ENCODE data around the gene OPN1SW. TPM values are rescaled to one million over a fixed set of nuclear protein-coding genes. Genes with fewer than 3 reads are reported as not detected.

Gene OPN1SW
- total and polyA plus RNA-seq, 9 of the 15 experiments (the other 6 are each of a cell fraction or from before 2014, with no cell fraction given) = 0.84 to 1.0 TPM; not detected in 7

DNA sequence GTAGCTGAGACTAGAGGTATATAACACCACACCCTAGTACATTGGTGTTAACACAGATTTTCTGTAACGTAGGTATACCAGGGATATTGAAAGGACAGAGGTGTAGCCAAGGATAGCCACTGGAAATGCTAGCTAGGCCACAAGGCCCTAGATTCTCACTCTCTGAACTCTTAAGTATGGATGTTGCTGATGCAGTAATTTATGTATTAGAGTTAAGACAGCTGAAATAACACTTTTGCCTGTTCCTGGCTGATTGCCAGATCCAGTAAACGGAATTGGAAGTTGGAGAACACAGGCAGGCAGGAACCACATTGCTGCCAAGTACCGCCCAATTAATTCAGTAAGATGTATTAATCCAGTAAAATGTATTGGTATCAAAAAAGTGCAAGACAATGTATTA is 34.6 kb downstream of the OPN1SW start:
- Histone ChIP-seq H3K4me2 (ENCODE audit: insufficient read depth, low read length) (peak overlapping the region; percentile 98), H3K36me3 (ENCODE audit: control insufficient read depth, insufficient read depth, low read length) (peaks cover 57% of the 10 kb centered on the region), H3K9me1 (ENCODE audit: control insufficient read depth, insufficient read depth, low read length) (peaks cover 5% of the 10 kb centered on the region), H3K27ac (ENCODE audit: extremely low read depth, low read depth, low read length) (peak overlapping the region; percentile 5; the same call in 2 of the 3 replicates), H3K9ac (ENCODE audit: insufficient read depth in 1 of 2, low read depth in 2 of 2, low read length in 2 of 2) (peak overlapping the region; percentile 65 to 97; a peak in 3 of 4 replicates), H3K79me2 (ENCODE audit: control insufficient read depth, insufficient read depth, low read length) (peaks cover 76% of the 10 kb centered on the region), H3K9me3 (replicated peaks; ENCODE audit: control insufficient read depth, insufficient read depth, low read depth, low read length) (no peaks in the 10 kb centered on the region), H3K27me3 (ENCODE audit: control insufficient read depth in 2 of 2, insufficient read depth in 2 of 2, low read length in 2 of 2) (no peaks in the 10 kb centered on the region), H3K4me1 (replicated peaks in 1 of 2; ENCODE audit: control insufficient read depth in 2 of 2, insufficient read depth in 2 of 2, low read length in 2 of 2) (peaks cover 19 to 51% of the 10 kb centered on the region in 2 experiments), H2AFZ (ENCODE audit: low read depth, low read length) (no peak overlapping the region), H4K20me1 (replicated peaks; ENCODE audit: control insufficient read depth, insufficient read depth, low read length) (peaks cover 64% of the 10 kb centered on the region), H3K4me3 (peak overlapping the region; percentile 86)
- ATAC-seq = no peak
- peak in 1 of 4 experiments; percentile 44 for DNase-seq (ENCODE audit: extremely low read depth in 1 of 4, low spot score in 3 of 4)
- ChIA-PET POLR2A (interaction anchor here (0.6 to 10.5 kb wide), 22 partner anchors 15 to 121 kb away, joined by 3 to 242 read pairs (median 9); partner anchors contain the start of genes ATP6V1F, CCDC136 and OPN1SW), CTCF (ENCODE audit: low intra/inter-chr PET ratio) (no interaction called here)
- FAIRE-seq = no peak
- WGBS (ENCODE audit: insufficient coverage, low coverage, missing lambda C conversion rate) = 18% methylated on average over 3 of the region's 3 CpGs
- no TSS peak for BruUV-seq (replicated peaks)
- in situ Hi-C loops (cut with MboI) = no loop called here
- intact Hi-C loops (cut with micrococcal nuclease) = no loop called here
- no peak for TF ChIP-seq CBFA2T2 (conservative IDR thresholded peaks at IDR 0.05)
- TF ChIP-seq DACH1 (IDR thresholded peaks at IDR 0.05; ENCODE audit: partially characterized antibody) = peak; percentile 39
- TF ChIP-seq, protein P1, sequence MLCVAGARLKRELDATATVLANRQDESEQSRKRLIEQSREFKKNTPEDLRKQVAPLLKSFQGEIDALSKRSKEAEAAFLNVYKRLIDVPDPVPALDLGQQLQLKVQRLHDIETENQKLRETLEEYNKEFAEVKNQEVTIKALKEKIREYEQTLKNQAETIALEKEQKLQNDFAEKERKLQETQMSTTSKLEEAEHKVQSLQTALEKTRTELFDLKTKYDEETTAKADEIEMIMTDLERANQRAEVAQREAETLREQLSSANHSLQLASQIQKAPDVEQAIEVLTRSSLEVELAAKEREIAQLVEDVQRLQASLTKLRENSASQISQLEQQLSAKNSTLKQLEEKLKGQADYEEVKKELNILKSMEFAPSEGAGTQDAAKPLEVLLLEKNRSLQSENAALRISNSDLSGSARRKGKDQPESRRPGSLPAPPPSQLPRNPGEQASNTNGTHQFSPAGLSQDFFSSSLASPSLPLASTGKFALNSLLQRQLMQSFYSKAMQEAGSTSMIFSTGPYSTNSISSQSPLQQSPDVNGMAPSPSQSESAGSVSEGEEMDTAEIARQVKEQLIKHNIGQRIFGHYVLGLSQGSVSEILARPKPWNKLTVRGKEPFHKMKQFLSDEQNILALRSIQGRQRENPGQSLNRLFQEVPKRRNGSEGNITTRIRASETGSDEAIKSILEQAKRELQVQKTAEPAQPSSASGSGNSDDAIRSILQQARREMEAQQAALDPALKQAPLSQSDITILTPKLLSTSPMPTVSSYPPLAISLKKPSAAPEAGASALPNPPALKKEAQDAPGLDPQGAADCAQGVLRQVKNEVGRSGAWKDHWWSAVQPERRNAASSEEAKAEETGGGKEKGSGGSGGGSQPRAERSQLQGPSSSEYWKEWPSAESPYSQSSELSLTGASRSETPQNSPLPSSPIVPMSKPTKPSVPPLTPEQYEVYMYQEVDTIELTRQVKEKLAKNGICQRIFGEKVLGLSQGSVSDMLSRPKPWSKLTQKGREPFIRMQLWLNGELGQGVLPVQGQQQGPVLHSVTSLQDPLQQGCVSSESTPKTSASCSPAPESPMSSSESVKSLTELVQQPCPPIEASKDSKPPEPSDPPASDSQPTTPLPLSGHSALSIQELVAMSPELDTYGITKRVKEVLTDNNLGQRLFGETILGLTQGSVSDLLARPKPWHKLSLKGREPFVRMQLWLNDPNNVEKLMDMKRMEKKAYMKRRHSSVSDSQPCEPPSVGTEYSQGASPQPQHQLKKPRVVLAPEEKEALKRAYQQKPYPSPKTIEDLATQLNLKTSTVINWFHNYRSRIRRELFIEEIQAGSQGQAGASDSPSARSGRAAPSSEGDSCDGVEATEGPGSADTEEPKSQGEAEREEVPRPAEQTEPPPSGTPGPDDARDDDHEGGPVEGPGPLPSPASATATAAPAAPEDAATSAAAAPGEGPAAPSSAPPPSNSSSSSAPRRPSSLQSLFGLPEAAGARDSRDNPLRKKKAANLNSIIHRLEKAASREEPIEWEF (CRISPR knock-in tag; IDR thresholded peaks at IDR 0.05) = no peak
- TF ChIP-seq, protein P2, sequence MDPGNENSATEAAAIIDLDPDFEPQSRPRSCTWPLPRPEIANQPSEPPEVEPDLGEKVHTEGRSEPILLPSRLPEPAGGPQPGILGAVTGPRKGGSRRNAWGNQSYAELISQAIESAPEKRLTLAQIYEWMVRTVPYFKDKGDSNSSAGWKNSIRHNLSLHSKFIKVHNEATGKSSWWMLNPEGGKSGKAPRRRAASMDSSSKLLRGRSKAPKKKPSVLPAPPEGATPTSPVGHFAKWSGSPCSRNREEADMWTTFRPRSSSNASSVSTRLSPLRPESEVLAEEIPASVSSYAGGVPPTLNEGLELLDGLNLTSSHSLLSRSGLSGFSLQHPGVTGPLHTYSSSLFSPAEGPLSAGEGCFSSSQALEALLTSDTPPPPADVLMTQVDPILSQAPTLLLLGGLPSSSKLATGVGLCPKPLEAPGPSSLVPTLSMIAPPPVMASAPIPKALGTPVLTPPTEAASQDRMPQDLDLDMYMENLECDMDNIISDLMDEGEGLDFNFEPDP (CRISPR knock-in tag; IDR thresholded peaks at IDR 0.05) = no peak
- TF ChIP-seq, protein P3, sequence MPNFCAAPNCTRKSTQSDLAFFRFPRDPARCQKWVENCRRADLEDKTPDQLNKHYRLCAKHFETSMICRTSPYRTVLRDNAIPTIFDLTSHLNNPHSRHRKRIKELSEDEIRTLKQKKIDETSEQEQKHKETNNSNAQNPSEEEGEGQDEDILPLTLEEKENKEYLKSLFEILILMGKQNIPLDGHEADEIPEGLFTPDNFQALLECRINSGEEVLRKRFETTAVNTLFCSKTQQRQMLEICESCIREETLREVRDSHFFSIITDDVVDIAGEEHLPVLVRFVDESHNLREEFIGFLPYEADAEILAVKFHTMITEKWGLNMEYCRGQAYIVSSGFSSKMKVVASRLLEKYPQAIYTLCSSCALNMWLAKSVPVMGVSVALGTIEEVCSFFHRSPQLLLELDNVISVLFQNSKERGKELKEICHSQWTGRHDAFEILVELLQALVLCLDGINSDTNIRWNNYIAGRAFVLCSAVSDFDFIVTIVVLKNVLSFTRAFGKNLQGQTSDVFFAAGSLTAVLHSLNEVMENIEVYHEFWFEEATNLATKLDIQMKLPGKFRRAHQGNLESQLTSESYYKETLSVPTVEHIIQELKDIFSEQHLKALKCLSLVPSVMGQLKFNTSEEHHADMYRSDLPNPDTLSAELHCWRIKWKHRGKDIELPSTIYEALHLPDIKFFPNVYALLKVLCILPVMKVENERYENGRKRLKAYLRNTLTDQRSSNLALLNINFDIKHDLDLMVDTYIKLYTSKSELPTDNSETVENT (CRISPR knock-in tag; IDR thresholded peaks at IDR 0.05) = no peak
- no peak for TF ChIP-seq CXXC5 (CRISPR knock-in tag; IDR thresholded peaks at IDR 0.05)
- TF ChIP-seq, protein P4, sequence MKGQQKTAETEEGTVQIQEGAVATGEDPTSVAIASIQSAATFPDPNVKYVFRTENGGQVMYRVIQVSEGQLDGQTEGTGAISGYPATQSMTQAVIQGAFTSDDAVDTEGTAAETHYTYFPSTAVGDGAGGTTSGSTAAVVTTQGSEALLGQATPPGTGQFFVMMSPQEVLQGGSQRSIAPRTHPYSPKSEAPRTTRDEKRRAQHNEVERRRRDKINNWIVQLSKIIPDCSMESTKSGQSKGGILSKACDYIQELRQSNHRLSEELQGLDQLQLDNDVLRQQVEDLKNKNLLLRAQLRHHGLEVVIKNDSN (CRISPR knock-in tag; IDR thresholded peaks at IDR 0.05) = no peak
- no peak for TF ChIP-seq TSC22D4 (tag; IDR thresholded peaks at IDR 0.05)
- no peak for TF ChIP-seq ZNF134 (CRISPR knock-in tag; conservative IDR thresholded peaks at IDR 0.05)
- TF ChIP-seq HNRNPLL (IDR thresholded peaks at IDR 0.05; ENCODE audit: low read depth, low read length, poor library complexity, severe bottlenecking) = no peak
- TF ChIP-seq ZNF23 (CRISPR knock-in tag; IDR thresholded peaks at IDR 0.05) = no peak
- no peak for TF ChIP-seq ZNF253 (CRISPR knock-in tag; conservative IDR thresholded peaks at IDR 0.05)
- no peak for TF ChIP-seq ZNF124 (CRISPR knock-in tag; IDR thresholded peaks at IDR 0.05)
- no peak for TF ChIP-seq GTF2E2 (tag; IDR thresholded peaks at IDR 0.05)

All from K562 (cell line).